Duodenal mucosa (tissue), 2 donors: ENCODE data around the gene CKAP2L.

Source experiments
- H3K27ac ChIP-seq: one replicate; pipeline ENCODE4 v1.7.0; 2013; ENCODE audit warnings: low read depth, low read length
- H3K27me3 ChIP-seq, 2 donors: one replicate each; pipeline ENCODE4 v1.7.0; 2013; ENCODE audit warnings: low read length in 2 of 2, control low read depth in 1 of 2; ENCODE audit not compliant: insufficient read depth in 2 of 2, control insufficient read depth in 1 of 2
- H3K36me3 ChIP-seq, 2 donors: one replicate each; pipeline ENCODE4 v1.7.0; 2013; ENCODE audit warnings: low read length in 2 of 2, control low read depth in 1 of 2; ENCODE audit not compliant: insufficient read depth in 2 of 2, control insufficient read depth in 1 of 2
- H3K4me1 ChIP-seq, 2 donors: one replicate each; pipeline ENCODE4 v1.7.0; 2013; ENCODE audit warnings: low read length in 2 of 2, control low read depth in 1 of 2; ENCODE audit not compliant: insufficient read depth in 2 of 2, control insufficient read depth in 1 of 2
- H3K4me3 ChIP-seq, 2 donors: one replicate each; pipeline ENCODE4 v1.7.0; 2013; ENCODE audit warnings: low read length in 2 of 2, low read depth in 1 of 2
- H3K9ac ChIP-seq, 2 donors: one replicate each; pipeline ENCODE4 v1.7.0; 2013; ENCODE audit warnings: low read length in 2 of 2, low read depth in 1 of 2
- H3K9me3 ChIP-seq, 2 donors: one replicate each; pipeline ENCODE4 v1.7.0; 2013; ENCODE audit warnings: low read length in 2 of 2, control low read depth in 1 of 2; ENCODE audit not compliant: control insufficient read depth in 1 of 2

Gene CKAP2L

DNA sequence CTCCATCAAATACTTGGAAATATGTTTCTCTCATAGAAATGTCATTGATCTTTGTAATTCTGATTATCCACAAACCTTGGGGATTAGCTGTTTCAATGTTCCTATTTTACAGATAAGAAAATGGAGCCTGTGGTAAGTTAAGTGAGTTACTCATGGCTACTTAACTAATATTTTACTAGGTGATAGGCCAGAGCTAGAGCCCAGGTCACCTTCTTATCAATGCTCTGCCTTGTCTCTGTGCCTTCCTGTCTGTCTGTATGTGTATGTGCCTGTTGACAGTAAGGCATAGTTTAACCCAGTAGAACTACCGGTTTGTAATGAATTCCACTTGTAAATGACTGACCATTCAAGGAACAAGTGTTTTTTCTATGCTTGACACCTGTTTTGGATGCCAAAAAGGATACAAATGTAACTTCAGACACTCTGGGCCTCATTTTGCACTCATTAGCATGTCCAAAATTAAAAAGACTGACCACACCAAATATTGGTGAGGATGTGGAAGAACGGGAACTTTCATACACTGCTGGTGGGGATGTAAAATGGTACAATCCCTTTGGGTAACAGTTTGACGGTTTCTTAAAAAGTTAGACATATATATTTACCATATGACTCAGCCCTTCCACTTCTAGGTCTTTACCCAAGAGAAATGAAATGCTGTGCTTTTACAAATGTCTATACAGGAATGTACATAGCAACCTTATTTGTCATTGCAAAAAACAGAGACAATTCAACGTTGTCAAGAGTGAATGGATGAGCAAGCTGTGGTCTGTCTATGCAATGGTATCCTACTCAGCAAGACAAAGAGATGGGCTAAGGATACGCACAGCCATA is 39.5 kb upstream of the CKAP2L start:
- H3K36me3 ChIP-seq: no peaks in the 10 kb centered on the region
- H3K9me3 ChIP-seq: no peaks in the 10 kb centered on the region
- H3K4me1 ChIP-seq: no peaks in the 10 kb centered on the region
- H3K4me3 ChIP-seq: no peak overlapping the region
- H3K27ac ChIP-seq: no peak overlapping the region
- no peak overlapping the region for H3K9ac ChIP-seq
- no peaks in the 10 kb centered on the region for H3K27me3 ChIP-seq

GRCh38 chr2:112800881-112801583 is 36.6 kb upstream of the CKAP2L start:
- Histone ChIP-seq H3K9me3 (no peaks in the 10 kb centered on the region), H3K4me1 (no peaks in the 10 kb centered on the region), H3K27me3 (no peaks in the 10 kb centered on the region), H3K9ac (no peak overlapping the region), H3K27ac (no peak overlapping the region), H3K4me3 (no peak overlapping the region), H3K36me3 (no peaks in the 10 kb centered on the region)

- no peak overlapping the region for H3K4me3 ChIP-seq
- H3K9me3 ChIP-seq: no peaks in the 10 kb centered on the region
- no peak overlapping the region for H3K27ac ChIP-seq
- H3K27me3 ChIP-seq: no peaks in the 10 kb centered on the region
- H3K9ac ChIP-seq: no peak overlapping the region
- peaks cover under 1 to 8% of the 10 kb centered on the region in 2 donors for H3K4me1 ChIP-seq
- H3K36me3 ChIP-seq: no peaks in the 10 kb centered on the region
Observed at GRCh38 chr2:112798979-112799975, 34.9 kb upstream of the CKAP2L start.

GRCh38 chr2:112796486-112796885 is 32.1 kb upstream of the CKAP2L start:
- Histone ChIP-seq H3K36me3 (no peaks in the 10 kb centered on the region), H3K27ac (no peak overlapping the region), H3K9me3 (no peaks in the 10 kb centered on the region), H3K9ac (no peak overlapping the region), H3K27me3 (no peaks in the 10 kb centered on the region), H3K4me1 (peaks cover 4 to 12% of the 10 kb centered on the region in 2 donors), H3K4me3 (no peak overlapping the region)

GRCh38 chr2:112795774-112796173 is 31.4 kb upstream of the CKAP2L start:
- no peaks in the 10 kb centered on the region for H3K9me3 ChIP-seq
- H3K27ac ChIP-seq: no peak overlapping the region
- H3K4me1 ChIP-seq: peaks cover 4 to 12% of the 10 kb centered on the region in 2 donors
- no peak overlapping the region for H3K4me3 ChIP-seq
- no peaks in the 10 kb centered on the region for H3K36me3 ChIP-seq
- H3K27me3 ChIP-seq: no peaks in the 10 kb centered on the region
- H3K9ac ChIP-seq: no peak overlapping the region

- Histone ChIP-seq H3K36me3 (no peaks in the 10 kb centered on the region), H3K27me3 (no peaks in the 10 kb centered on the region), H3K27ac (no peak overlapping the region), H3K4me3 (no peak overlapping the region), H3K4me1 (peaks cover 4 to 12% of the 10 kb centered on the region in 2 donors), H3K9ac (no peak overlapping the region), H3K9me3 (no peaks in the 10 kb centered on the region)
Observed at GRCh38 chr2:112794841-112795240, 30.4 kb upstream of the CKAP2L start.

GRCh38 chr2:112794131-112794733 is 29.8 kb upstream of the CKAP2L start:
- no peaks in the 10 kb centered on the region for H3K27me3 ChIP-seq
- H3K9me3 ChIP-seq: no peaks in the 10 kb centered on the region
- H3K4me3 ChIP-seq: no peak overlapping the region
- no peak overlapping the region for H3K9ac ChIP-seq
- H3K36me3 ChIP-seq: no peaks in the 10 kb centered on the region
- H3K4me1 ChIP-seq: peaks cover 4 to 12% of the 10 kb centered on the region in 2 donors
- no peak overlapping the region for H3K27ac ChIP-seq

DNA sequence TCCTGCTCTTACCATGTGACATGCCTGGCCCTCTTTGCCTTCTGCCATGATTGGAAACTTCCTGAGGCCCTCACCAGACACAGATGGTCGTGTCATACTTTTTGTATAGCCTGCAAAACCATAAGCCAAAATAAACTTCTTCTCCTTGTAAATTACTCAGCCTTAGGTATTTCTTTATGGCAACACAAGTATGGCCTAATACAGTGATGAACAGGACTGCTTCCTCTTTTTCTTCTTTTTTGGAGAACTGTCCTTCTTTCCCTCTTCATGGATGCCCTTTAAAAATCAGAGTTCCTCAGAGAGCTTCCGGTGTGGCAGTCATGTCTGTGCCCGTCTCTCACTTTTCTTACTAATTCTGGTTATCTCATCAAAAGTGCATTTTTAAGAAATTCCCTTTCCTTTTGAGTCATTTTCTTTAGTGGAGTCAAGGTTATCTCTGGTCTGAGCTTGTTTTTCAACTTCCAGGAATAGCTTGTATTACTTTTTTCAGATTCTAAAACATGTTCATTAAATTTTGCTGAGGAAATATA is 29.1 kb upstream of the CKAP2L start:
- no peaks in the 10 kb centered on the region for H3K27me3 ChIP-seq
- H3K27ac ChIP-seq: no peak overlapping the region
- peaks cover 4 to 12% of the 10 kb centered on the region in 2 donors for H3K4me1 ChIP-seq
- H3K36me3 ChIP-seq: no peaks in the 10 kb centered on the region
- H3K4me3 ChIP-seq: no peak overlapping the region
- no peaks in the 10 kb centered on the region for H3K9me3 ChIP-seq
- H3K9ac ChIP-seq: no peak overlapping the region

DNA sequence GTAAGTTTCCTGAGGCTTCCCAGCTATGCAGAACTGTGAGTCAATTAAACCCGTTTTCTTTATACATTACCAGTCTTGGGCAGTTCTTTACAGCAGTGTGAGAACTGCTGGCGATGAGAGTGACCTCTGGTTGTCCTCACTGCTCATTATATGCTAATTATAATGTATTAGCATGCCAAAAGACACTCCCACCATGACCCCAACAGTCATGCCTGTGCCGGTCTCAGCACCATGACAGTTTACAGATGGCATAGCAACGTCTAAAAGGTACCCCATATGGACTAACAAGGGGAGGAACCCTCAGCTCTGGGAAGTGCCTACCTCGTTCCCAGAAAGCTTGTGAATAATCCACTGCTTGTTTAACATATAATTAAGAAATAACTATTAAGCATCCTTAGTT is 28.0 kb upstream of the CKAP2L start:
- peaks cover 4 to 12% of the 10 kb centered on the region in 2 donors for H3K4me1 ChIP-seq
- H3K9me3 ChIP-seq: no peaks in the 10 kb centered on the region
- no peaks in the 10 kb centered on the region for H3K36me3 ChIP-seq
- H3K9ac ChIP-seq: no peak overlapping the region
- no peaks in the 10 kb centered on the region for H3K27me3 ChIP-seq
- no peak overlapping the region for H3K27ac ChIP-seq
- no peak overlapping the region for H3K4me3 ChIP-seq
